GM19025 (cell line): ENCODE measurements around the gene RMND1.
"Not testable (repeated sequence)": the region's sequence is repeated elsewhere in the genome, so short reads cannot be mapped to it uniquely, and the experiment has no call there.

ENCODE experiments used
- ATAC-seq: cut with Tn5 transposase; IDR thresholded peaks from one replicate; pipeline ENCODE4 v1.9.1; 2021; ENCODE audit warnings: mild to moderate bottlenecking, low read depth, moderate library complexity; ENCODE audit not compliant: unreplicated experiment

Gene RMND1

GRCh38 chr6:151455751-151456398 is 3.9 kb upstream of the RMND1 start:
- ATAC-seq = not testable (repeated sequence)

- ATAC-seq = no peak
Measured at GRCh38 chr6:151452750-151453427, 963 bp upstream of the RMND1 start.

GRCh38 chr6:151451417-151451949 is 443 bp downstream of the RMND1 start:
- no peak for ATAC-seq

- not testable (repeated sequence) for ATAC-seq
Measured at GRCh38 chr6:151450928-151451327, 998 bp downstream of the RMND1 start.

GRCh38 chr6:151448623-151449022 is 3.3 kb downstream of the RMND1 start:
- no peak for ATAC-seq

- no peak for ATAC-seq
Measured at GRCh38 chr6:151447237-151447636, 4.7 kb downstream of the RMND1 start.

GRCh38 chr6:151445482-151445881 is 6.4 kb downstream of the RMND1 start:
- ATAC-seq = no peak

- no peak for ATAC-seq
Measured at GRCh38 chr6:151443911-151444621, 7.9 kb downstream of the RMND1 start.

GRCh38 chr6:151443454-151443853 is 8.5 kb downstream of the RMND1 start:
- no peak for ATAC-seq

- ATAC-seq = no peak
Measured at GRCh38 chr6:151442371-151442770, 9.6 kb downstream of the RMND1 start.

GRCh38 chr6:151441390-151442166 is 10.3 kb downstream of the RMND1 start:
- no peak for ATAC-seq

GRCh38 chr6:151440930-151441329 is 11.0 kb downstream of the RMND1 start:
- no peak for ATAC-seq

- no peak for ATAC-seq
Measured at GRCh38 chr6:151440498-151440897, 11.4 kb downstream of the RMND1 start.

GRCh38 chr6:151437401-151437800 is 14.5 kb downstream of the RMND1 start:
- no peak for ATAC-seq

- ATAC-seq = no peak
Measured at GRCh38 chr6:151436802-151437201, 15.1 kb downstream of the RMND1 start.

- no peak for ATAC-seq
Measured at GRCh38 chr6:151436300-151436699, 15.6 kb downstream of the RMND1 start.

GRCh38 chr6:151434369-151434768 is 17.6 kb downstream of the RMND1 start:
- ATAC-seq = no peak

- ATAC-seq = no peak
Measured at GRCh38 chr6:151432651-151433050, 19.3 kb downstream of the RMND1 start.

GRCh38 chr6:151431337-151431736 is 20.6 kb downstream of the RMND1 start:
- no peak for ATAC-seq

- no peak for ATAC-seq
Measured at GRCh38 chr6:151430886-151431285, 21.0 kb downstream of the RMND1 start.
